K562 (cell line): Measurements from ENCODE around the gene HSD3B7. TPM values are rescaled to one million over a fixed set of nuclear protein-coding genes. Genes with fewer than 3 reads are reported as not detected.
A peak's percentile ranks its signal among the peaks of the same experiment; 100 is the strongest.

ENCODE experiments used
- ARID4B ChIP-seq: sonication (generic); formaldehyde crosslinking; IDR thresholded peaks from 2 replicates; pipeline ENCODE4 v1.8.0; 2022; ENCODE audit warnings: mild to moderate bottlenecking, missing genetic modification reagents
- BCL6 ChIP-seq: fragments of 250-450 bp; sonication (Bioruptor Pico); IDR thresholded peaks from 2 replicates; pipeline ENCODE4 v1.4.0; 2020
- GMEB1 ChIP-seq: fragments of 250-450 bp; sonication (Bioruptor Pico); IDR thresholded peaks from 2 replicates; pipeline ENCODE4 v1.4.0; 2020; ENCODE audit warnings: mild to moderate bottlenecking
- GTF2A2 ChIP-seq: IDR thresholded peaks from 2 replicates; pipeline ENCODE4 v1.6.1; 2016; ENCODE audit warnings: mild to moderate bottlenecking, missing genetic modification characterization, missing compliant biosample characterization
- JUN ChIP-seq, 2 experiments: sonication (generic) in 1 of 2; formaldehyde crosslinking in 1 of 2; IDR thresholded peaks; 2 replicates each; pipeline versions ENCODE4 v1.6.1 to v1.8.0; 2012 to 2022; ENCODE audit warnings: borderline replicate concordance in 2 of 2, mild to moderate bottlenecking in 2 of 2, improper control_type of control experiment in 1 of 2, low read depth in 1 of 2, low read length in 1 of 2, missing genetic modification reagents in 1 of 2
- KLF10 ChIP-seq: fragments of 250-450 bp; sonication (Bioruptor Pico); IDR thresholded peaks from 2 replicates; pipeline ENCODE4 v1.6.1; 2021; ENCODE audit warnings: matching md5 sums
- KLF16 ChIP-seq: IDR thresholded peaks from 2 replicates; pipeline ENCODE4 v1.6.1; 2016; ENCODE audit warnings: antibody characterized with exemption
- MLX ChIP-seq, 2 experiments: fragments of 450-650 bp in 1 of 2; sonication (generic) in 1 of 2; formaldehyde crosslinking; conservative IDR thresholded peaks; 2 replicates each; pipeline versions ENCODE4 v1.4.0 to v1.8.1; 2020 to 2022; ENCODE audit warnings: mild to moderate bottlenecking in 1 of 2, missing genetic modification reagents in 1 of 2
- MTA3 ChIP-seq: fragments of 450-650 bp; formaldehyde crosslinking; IDR thresholded peaks from 2 replicates; pipeline ENCODE4 v1.6.1; 2017; ENCODE audit warnings: mild to moderate bottlenecking, borderline replicate concordance
- RUNX1 ChIP-seq: sonication (generic); IDR thresholded peaks from 2 replicates; pipeline ENCODE4 v1.6.1; 2016; ENCODE audit warnings: antibody characterized with exemption, low read depth
- TAF1 ChIP-seq: IDR thresholded peaks from 2 replicates; pipeline ENCODE4 v1.6.1; 2011; ENCODE audit warnings: mild to moderate bottlenecking, low read length, moderate library complexity; ENCODE audit not compliant: insufficient read depth, control insufficient read depth, severe bottlenecking; ENCODE audit errors: extremely low read depth
- ZNF217 ChIP-seq: sonication (generic); formaldehyde crosslinking; IDR thresholded peaks from 2 replicates; pipeline ENCODE4 v1.8.0; 2022; ENCODE audit warnings: mild to moderate bottlenecking, missing genetic modification reagents
- polyA plus RNA-seq, 8 experiments: library from polyadenylated mRNA; depleted of rRNA in 4 of 8; stranded (reverse) in 5 of 8; unstranded in 3 of 8; fragments of >200 nt; fragmentation: Nextera tagmentation in 2 of 8; fragmentation: Illumina TruSeq in 1 of 8; extraction: Ambion mirVana in 2 of 8; extraction: Trizol in 1 of 8; gene quantifications; 2 replicates each; pipeline versions ENCODE4 v1.2.1 to v1.2.3, GENCODE V29; 2011 to 2014; ENCODE audit warnings: inconsistent platforms in 1 of 8, missing spikeins in 1 of 8
- total RNA-seq, 7 experiments: library from RNA; depleted of rRNA in 6 of 7; stranded (reverse); fragments of >200 nt in 6 of 7; fragmentation: Illumina TruSeq in 2 of 7; extraction: Trizol in 2 of 7; gene quantifications; 2 replicates each; pipeline versions ENCODE4 v1.2.1 to v1.2.3, GENCODE V29; 2011 to 2021; ENCODE audit warnings: low replicate concordance in 1 of 7
- TF ChIP-seq, protein P1 (sequence below): fragments of 250-450 bp; sonication (Bioruptor Pico); IDR thresholded peaks from 2 replicates; pipeline ENCODE4 v1.8.0; 2022; ENCODE audit warnings: inconsistent platforms, mild to moderate bottlenecking, moderate library complexity, borderline replicate concordance

The HSD3B7 gene
- total and polyA plus RNA-seq, 9 of the 15 experiments (the other 6 are each of a cell fraction or from before 2014, with no cell fraction given) = 5.4 to 49.1 (median 23.0) TPM

DNA sequence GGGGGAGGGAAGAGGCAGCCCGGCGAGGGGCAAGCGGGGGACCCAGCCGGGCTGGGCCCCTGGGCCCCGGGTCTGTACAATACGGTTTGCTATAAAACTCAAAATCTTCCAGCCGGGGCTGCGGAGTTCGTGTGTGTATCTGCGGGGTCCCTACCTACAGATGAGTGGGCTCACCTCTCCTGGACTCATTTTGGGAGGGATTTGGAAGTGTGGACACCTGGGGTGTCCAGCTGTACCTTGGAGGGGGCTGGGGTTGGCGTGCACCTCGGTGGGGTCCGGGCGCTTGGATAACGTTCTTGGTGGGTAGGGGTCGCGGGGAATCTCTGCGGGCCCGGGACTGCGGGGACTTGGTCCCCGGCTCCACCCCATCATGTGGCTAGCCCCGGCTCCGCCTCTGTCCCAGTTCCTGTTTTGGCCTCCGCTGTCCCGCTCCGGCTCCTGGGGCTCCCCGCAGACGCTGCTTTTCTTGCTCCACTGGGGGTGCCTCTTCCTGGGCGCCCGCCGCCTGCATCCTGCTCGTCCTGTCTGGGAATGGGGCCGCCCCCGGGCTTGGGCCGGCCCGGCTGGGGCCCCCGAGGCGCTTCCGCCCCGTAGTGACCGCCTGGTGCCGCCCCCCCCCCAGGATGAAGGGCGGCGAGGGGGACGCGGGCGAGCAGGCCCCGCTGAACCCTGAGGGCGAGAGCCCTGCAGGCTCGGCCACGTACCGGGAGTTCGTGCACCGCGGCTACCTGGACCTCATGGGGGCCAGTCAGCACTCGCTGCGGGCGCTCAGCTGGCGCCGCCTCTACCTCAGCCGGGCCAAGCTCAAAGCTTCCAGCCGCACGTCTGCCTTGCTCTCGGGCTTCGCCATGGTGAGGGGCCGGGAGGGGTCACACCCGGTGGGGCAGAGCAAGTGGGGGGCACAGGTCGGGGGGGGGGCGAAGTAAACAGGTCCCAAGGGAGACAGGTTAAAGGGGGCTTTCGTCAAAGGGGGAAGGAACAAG, 36.0 kb upstream of the HSD3B7 start, which contains the start of gene ORAI3 (continued):
- TF ChIP-seq GMEB1 (no peak), MTA3 (peak; percentile 60; the same call in 1 of the 2 replicates), RUNX1 (no peak), ZNF217 (CRISPR knock-in tag) (no peak), JUN (IDR thresholded peaks at IDR 0.05; ENCODE audit: borderline replicate concordance, low read depth, low read length) (no peak), JUN (CRISPR knock-in tag; IDR thresholded peaks at IDR 0.05; ENCODE audit: borderline replicate concordance) (no peak), BCL6 (CRISPR knock-in tag) (no peak), ARID4B (CRISPR knock-in tag) (no peak; the same call in 1 of the 2 replicates), TAF1 (peak; percentile 58), GTF2A2 (tag) (no peak), KLF16 (no peak), MLX (CRISPR knock-in tag; conservative IDR thresholded peaks at IDR 0.05) (no peak), KLF10 (CRISPR knock-in tag) (no peak)
- TF ChIP-seq, protein P1, sequence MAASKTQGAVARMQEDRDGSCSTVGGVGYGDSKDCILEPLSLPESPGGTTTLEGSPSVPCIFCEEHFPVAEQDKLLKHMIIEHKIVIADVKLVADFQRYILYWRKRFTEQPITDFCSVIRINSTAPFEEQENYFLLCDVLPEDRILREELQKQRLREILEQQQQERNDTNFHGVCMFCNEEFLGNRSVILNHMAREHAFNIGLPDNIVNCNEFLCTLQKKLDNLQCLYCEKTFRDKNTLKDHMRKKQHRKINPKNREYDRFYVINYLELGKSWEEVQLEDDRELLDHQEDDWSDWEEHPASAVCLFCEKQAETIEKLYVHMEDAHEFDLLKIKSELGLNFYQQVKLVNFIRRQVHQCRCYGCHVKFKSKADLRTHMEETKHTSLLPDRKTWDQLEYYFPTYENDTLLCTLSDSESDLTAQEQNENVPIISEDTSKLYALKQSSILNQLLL (CRISPR knock-in tag) = no peak
